H1 (cell line): Measurements from ENCODE around the gene CMIP. TPM values are rescaled to one million over a fixed set of nuclear protein-coding genes. Genes with fewer than 3 reads are reported as not detected.

Source experiments
- CTCF ChIA-PET: fragments of 300-600 bp; sonication (Branson Sonifier 250); formaldehyde crosslinking; loops from one replicate; lab custom pipeline; 2021; ENCODE audit not compliant: partially characterized antibody; lab: Charles Lee
- POLR2A ChIA-PET: fragments of 300-600 bp; sonication (Branson Sonifier 250); formaldehyde crosslinking; loops from one replicate; lab custom pipeline; 2021; ENCODE audit warnings: inconsistent platforms; ENCODE audit not compliant: partially characterized antibody; lab: Charles Lee
- DNase-seq, 2 experiments: peaks; one replicate each; pipeline versions ENCODE4 v3.0.0 to v3.0.0-alpha.2; 2010 to 2022; ENCODE audit warnings: low spot score in 2 of 2, low read depth in 1 of 2, mixed read lengths in 1 of 2
- FAIRE-seq: peaks from 2 replicates; lab custom pipeline; 2011; peaks lifted over from hg19 to GRCh38; lab: Jason Lieb, UNC
- H2AFZ ChIP-seq: 2 replicates; pipeline ENCODE4 v1.8.1; 2012; ENCODE audit warnings: low read length, inconsistent platforms
- H2AK5ac ChIP-seq: 2 replicates; pipeline ENCODE4 v1.6.1; 2013; ENCODE audit warnings: low read depth, low read length
- H2BK120ac ChIP-seq: replicated peaks from 2 replicates; pipeline ENCODE3; 2013; ENCODE audit warnings: low read depth, low read length, inconsistent platforms
- H2BK12ac ChIP-seq: 2 replicates; pipeline ENCODE4 v1.6.1; 2013; ENCODE audit warnings: low read depth, low read length
- H2BK15ac ChIP-seq: 2 replicates; pipeline ENCODE4 v1.6.1; 2013; ENCODE audit warnings: low read length
- H2BK20ac ChIP-seq: 2 replicates; pipeline ENCODE4 v1.6.1; 2013; ENCODE audit warnings: low read length
- H2BK5ac ChIP-seq: 2 replicates; pipeline ENCODE4 v1.6.1; 2013; ENCODE audit warnings: low read depth, low read length
- H3K14ac ChIP-seq: 2 replicates; pipeline ENCODE4 v1.6.1; 2013; ENCODE audit warnings: inconsistent platforms; ENCODE audit not compliant: insufficient read length
- H3K18ac ChIP-seq: 2 replicates; pipeline ENCODE4 v1.6.1; 2013; ENCODE audit warnings: low read length; ENCODE audit errors: extremely low read depth
- H3K23ac ChIP-seq: 2 replicates; pipeline ENCODE4 v1.6.1; 2013; ENCODE audit warnings: inconsistent platforms; ENCODE audit not compliant: insufficient read length
- H3K23me2 ChIP-seq: 2 replicates; pipeline ENCODE4 v1.6.1; 2013; ENCODE audit warnings: low read depth, low read length
- H3K27ac ChIP-seq: 2 replicates; pipeline ENCODE4 v1.6.1; 2011; ENCODE audit warnings: low read depth, low read length, inconsistent platforms
- H3K27me3 ChIP-seq, 4 experiments: replicated peaks in 1 of 4; 1 replicate in 1 of 4; 2 replicates in 3 of 4; pipeline versions ENCODE4 v1.6.1 to v1.8.1; 2011 to 2013; ENCODE audit warnings: low read length in 3 of 4, mild to moderate bottlenecking in 3 of 4, inconsistent platforms in 2 of 4, mixed read lengths in 2 of 4, moderate library complexity in 1 of 4; ENCODE audit not compliant: control insufficient read depth in 3 of 4, insufficient read depth in 3 of 4; ENCODE audit errors: extremely low read depth in 1 of 4
- H3K36me3 ChIP-seq, 4 experiments: 2 replicates each; pipeline versions ENCODE4 v1.6.1 to v1.8.1; 2011 to 2013; ENCODE audit warnings: mild to moderate bottlenecking in 4 of 4, low read length in 3 of 4, moderate library complexity in 2 of 4, control low read depth in 1 of 4, inconsistent platforms in 1 of 4; ENCODE audit not compliant: insufficient read depth in 4 of 4, control insufficient read depth in 2 of 4
- H3K4ac ChIP-seq: replicated peaks from 2 replicates; pipeline ENCODE3; 2013; ENCODE audit warnings: low read length, low read depth, mixed read lengths, inconsistent platforms; ENCODE audit not compliant: insufficient read length
- H3K4me1 ChIP-seq, 4 experiments: replicated peaks in 1 of 4; 1 replicate in 1 of 4; 2 replicates in 3 of 4; pipeline versions ENCODE4 v1.6.1 to v1.8.1; 2011 to 2013; ENCODE audit warnings: low read length in 3 of 4, inconsistent platforms in 2 of 4, mixed read lengths in 1 of 4; ENCODE audit not compliant: insufficient read depth in 4 of 4, control insufficient read depth in 3 of 4
- H3K4me2 ChIP-seq, 2 experiments: 2 replicates each; pipeline versions ENCODE4 v1.6.1 to v1.8.1; 2011 to 2013; ENCODE audit warnings: low read depth in 2 of 2, low read length in 2 of 2, control low read depth in 1 of 2, inconsistent platforms in 1 of 2, mild to moderate bottlenecking in 1 of 2; ENCODE audit not compliant: insufficient read depth in 1 of 2
- H3K4me3 ChIP-seq, 4 experiments: fragments of 200-600, 300-600 bp in 1 of 4; sonication (generic), shearing (Covaris generic), sonication (Bioruptor Twin) in 1 of 4; 2 replicates each; pipeline versions ENCODE4 v1.5.1 to v1.8.1; 2011 to 2016; ENCODE audit warnings: low read length in 4 of 4, low read depth in 3 of 4, control low read depth in 2 of 4, inconsistent platforms in 2 of 4, mild to moderate bottlenecking in 2 of 4, mixed read lengths in 1 of 4, moderate library complexity in 1 of 4; ENCODE audit not compliant: insufficient read depth in 2 of 4; ENCODE audit errors: extremely low read depth in 1 of 4
- H3K56ac ChIP-seq: replicated peaks from 2 replicates; pipeline ENCODE3; 2013; ENCODE audit warnings: low read depth, mild to moderate bottlenecking, mixed read lengths, low read length, inconsistent platforms; ENCODE audit not compliant: insufficient read length
- H3K79me1 ChIP-seq: 2 replicates; pipeline ENCODE4 v1.6.1; 2013; ENCODE audit warnings: low read depth, low read length, control low read depth
- H3K79me2 ChIP-seq, 2 experiments: 2 replicates each; pipeline versions ENCODE4 v1.6.1 to v1.8.1; 2012 to 2013; ENCODE audit warnings: low read length in 2 of 2, mild to moderate bottlenecking in 2 of 2, inconsistent platforms in 1 of 2; ENCODE audit not compliant: insufficient read depth in 2 of 2, control insufficient read depth in 1 of 2
- H3K9ac ChIP-seq, 4 experiments: replicated peaks in 1 of 4; 1 replicate in 1 of 4; 2 replicates in 3 of 4; pipeline versions ENCODE4 v1.6.1 to v1.8.1; 2011 to 2013; ENCODE audit warnings: low read depth in 3 of 4, low read length in 3 of 4, control low read depth in 2 of 4, mild to moderate bottlenecking in 2 of 4, moderate library complexity in 2 of 4, inconsistent platforms in 1 of 4; ENCODE audit errors: extremely low read depth in 1 of 4
- H3K9me3 ChIP-seq, 2 experiments: 2 replicates each; pipeline versions ENCODE4 v1.6.1 to v1.8.1; 2012 to 2013; ENCODE audit warnings: mild to moderate bottlenecking in 2 of 2, moderate library complexity in 2 of 2, control low read depth in 1 of 2, inconsistent platforms in 1 of 2, low read depth in 1 of 2, low read length in 1 of 2, mixed read lengths in 1 of 2; ENCODE audit not compliant: insufficient read depth in 2 of 2
- H4K20me1 ChIP-seq, 2 experiments: replicated peaks in 1 of 2; 2 replicates each; pipeline versions ENCODE3 to v1.8.1; 2011 to 2013; ENCODE audit warnings: inconsistent platforms in 2 of 2, low read length in 2 of 2, mild to moderate bottlenecking in 1 of 2; ENCODE audit not compliant: insufficient read depth in 2 of 2, control insufficient read depth in 1 of 2
- H4K5ac ChIP-seq: 2 replicates; pipeline ENCODE4 v1.6.1; 2013; ENCODE audit warnings: low read length, low read depth, mixed read lengths, inconsistent platforms; ENCODE audit not compliant: insufficient read length
- H4K8ac ChIP-seq: 2 replicates; pipeline ENCODE4 v1.8.0; 2013; ENCODE audit warnings: mild to moderate bottlenecking, moderate library complexity, low read length, inconsistent platforms; ENCODE audit not compliant: insufficient read depth; ENCODE audit errors: extremely low read depth
- H4K91ac ChIP-seq: replicated peaks from 2 replicates; pipeline ENCODE3; 2013; ENCODE audit warnings: low read length, mixed read lengths, inconsistent platforms; ENCODE audit not compliant: insufficient read length
- PHF8 ChIP-seq: fragments of 200-600 bp; sonication (generic); conservative IDR thresholded peaks from 2 replicates; pipeline ENCODE4 v1.7.1; 2012; ENCODE audit warnings: low read depth, mild to moderate bottlenecking, inconsistent platforms, low read length, moderate library complexity
- RNF2 ChIP-seq: fragments of 200-900, 300-1000 bp; sonication (generic); IDR thresholded peaks from 2 replicates; pipeline ENCODE4 v1.7.1; 2016; ENCODE audit warnings: borderline replicate concordance, low read depth, mild to moderate bottlenecking, antibody characterized with exemption, low read length; ENCODE audit not compliant: poor library complexity, severe bottlenecking; ENCODE audit errors: missing control alignments
- TEAD4 ChIP-seq: IDR thresholded peaks from 2 replicates; pipeline ENCODE4 v1.6.1; 2012; ENCODE audit warnings: low read depth, low read length, inconsistent platforms, mixed read lengths
- WGBS, 2 experiments: shearing (Covaris generic) in 1 of 2; methylation state at CpG; one replicate each; pipeline versions ENCODE4 v1.1.6 to v1.1.7; 2013 to 2015; ENCODE audit warnings: low lambda C conversion rate in 2 of 2, mixed read lengths in 2 of 2, inconsistent platforms in 1 of 2, low coverage in 1 of 2, missing lambda C conversion rate in 1 of 2; ENCODE audit not compliant: insufficient replicate concordance in 2 of 2, insufficient coverage in 1 of 2, insufficient read length in 1 of 2; ENCODE audit errors: extremely low coverage in 1 of 2, missing lambda C conversion rate in 1 of 2; 5-methylcytosine and 5-hydroxymethylcytosine counted together
- polyA plus RNA-seq, 7 experiments: library from polyadenylated mRNA; depleted of rRNA in 3 of 7; stranded (reverse) in 5 of 7; unstranded in 2 of 7; fragments of >200 nt in 5 of 7; fragments of 200-250 nt in 2 of 7; gene quantifications; 1 replicate in 5 of 7; 2 replicates in 1 of 7; 4 replicates in 1 of 7; pipeline versions ENCODE4 v1.2.1 to v1.2.3, GENCODE V29; 2011 to 2013; ENCODE audit warnings: missing spikeins in 2 of 7, mixed read lengths in 2 of 7
- total RNA-seq: library from RNA; stranded (reverse); fragmentation: NEBNext Ultra II Directional; extraction: Animal tissue kit (Norgen Biotek cat#: 25700); gene quantifications from 2 replicates; pipeline ENCODE4 v1.2.1, GENCODE V29; 2021

The CMIP gene
- total and polyA plus RNA-seq, 2 of the 8 experiments (the other 6 are each of a cell fraction or from before 2014, with no cell fraction given) = 7.9 to 53.2 TPM

DNA sequence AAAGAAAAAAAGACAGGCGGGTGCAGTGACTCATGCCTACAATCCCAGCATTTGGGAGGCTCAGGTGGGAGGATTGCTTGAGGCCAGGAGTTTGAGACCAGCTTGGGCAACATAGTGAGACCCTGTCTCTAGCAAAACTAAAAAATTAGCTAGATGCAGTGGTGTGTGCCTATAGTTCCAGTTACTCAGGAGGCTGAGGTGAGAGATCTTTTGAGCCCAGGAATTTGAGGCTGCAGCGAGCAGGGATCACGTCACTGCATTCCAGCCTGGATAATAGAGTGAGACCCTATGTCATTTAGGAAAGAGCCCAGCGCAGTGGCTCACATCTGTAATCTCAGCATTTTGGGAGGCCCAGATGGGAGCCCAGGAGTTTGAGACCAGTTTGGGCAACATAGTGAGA, 126.6 kb downstream of the CMIP start:
- Histone ChIP-seq H2BK120ac (no peak overlapping the region), H4K91ac (no peak overlapping the region)
- TF ChIP-seq PHF8 (no peak), RNF2 (no peak), TEAD4 (peak; percentile 43)
- TF ChIP-seq, all 59 proteins: peak for 1
- 89% methylated on average over 4 of the region's 4 CpGs; no CpG with 5 or more reads in 1 of the 2 experiments for WGBS, 2 experiments
- H3K4me1 ChIP-seq = peaks cover 0 to 11% (median 4%) of the 10 kb centered on the region in 4 experiments; a peak in 5 of 7 replicates
- H2BK20ac ChIP-seq = no peak overlapping the region
- peaks cover 0 to 71% of the 10 kb centered on the region in 2 experiments; a peak in 2 of 4 replicates for H3K79me2 ChIP-seq
- no peak overlapping the region for H3K14ac ChIP-seq
- H3K9ac ChIP-seq = no peak overlapping the region
- no peak overlapping the region for H3K56ac ChIP-seq
- H3K18ac ChIP-seq = no peak overlapping the region
- DNase-seq = no peak
- H3K27ac ChIP-seq = no peak overlapping the region
- no peak overlapping the region for H3K4ac ChIP-seq
- no peak overlapping the region for H4K5ac ChIP-seq
- no peak for FAIRE-seq
- H2BK15ac ChIP-seq = no peak overlapping the region
- H3K36me3 ChIP-seq = no peaks in the 10 kb centered on the region
- no peaks in the 10 kb centered on the region for H3K27me3 ChIP-seq
- H4K8ac ChIP-seq = no peak overlapping the region
- no peak overlapping the region for H2AFZ ChIP-seq
- no peaks in the 10 kb centered on the region for H3K23me2 ChIP-seq
- H4K20me1 ChIP-seq = peaks cover 10 to 42% of the 10 kb centered on the region in 2 experiments
- H3K4me3 ChIP-seq = no peak overlapping the region
- no peaks in the 10 kb centered on the region for H3K9me3 ChIP-seq
- H2BK5ac ChIP-seq = no peak overlapping the region
- no peak overlapping the region for H2BK12ac ChIP-seq
- no peak overlapping the region for H3K4me2 ChIP-seq
- ChIA-PET CTCF (no interaction called here), POLR2A (no interaction called here)
- peaks cover 36% of the 10 kb centered on the region for H3K79me1 ChIP-seq
- H3K23ac ChIP-seq = no peak overlapping the region
- H2AK5ac ChIP-seq = no peak overlapping the region; the same call in 1 of the 2 replicates
